ENCODE results near the gene SMIM44. TPM values are rescaled to one million over a fixed set of nuclear protein-coding genes. Genes with fewer than 3 reads are reported as not detected.

Gene SMIM44
- total RNA-seq, 1 experiment from 2014 or later = not detected

- H3K4me3 ChIP-seq (ENCODE audit: low read depth in 2 of 2, low read length in 2 of 2) = no peak overlapping the region
- no peaks in the 10 kb centered on the region for H3K4me1 ChIP-seq (ENCODE audit: control insufficient read depth, insufficient read depth, low read length)
- ChIA-PET POLR2A (no interaction called here), CTCF (no interaction called here)
- BruUV-seq (replicated peaks) = no TSS peak
- H3K27me3 ChIP-seq (ENCODE audit: control insufficient read depth, insufficient read depth, low read length) = no peaks in the 10 kb centered on the region
- in situ Hi-C loops (cut with HindIII; ENCODE audit: low pct_unique_long_range_greater_than_20kb, low sequenced_read_pairs) (no loop called here), intact Hi-C loops (cut with micrococcal nuclease; ENCODE audit: unreplicated experiment) (no loop called here)
- no peak for TF ChIP-seq REST (IDR thresholded peaks at IDR 0.05; ENCODE audit: insufficient read depth in 1 of 2, low read depth in 2 of 2, low read length in 1 of 2)
- no peak for TF ChIP-seq CTCF (IDR thresholded peaks at IDR 0.05)
- TF ChIP-seq POLR2AphosphoS5 (IDR thresholded peaks at IDR 0.05; ENCODE audit: low read depth, low read length) = no peak
- no peak for TF ChIP-seq SIN3A (IDR thresholded peaks at IDR 0.05; ENCODE audit: borderline replicate concordance, insufficient read depth, low read depth, low read length)
- TF ChIP-seq TCF7L2 (IDR thresholded peaks at IDR 0.05; ENCODE audit: low read depth, low read length) = no peak
- H3K36me3 ChIP-seq (ENCODE audit: control insufficient read depth, insufficient read depth, low read length) = no peaks in the 10 kb centered on the region
- no peak overlapping the region for H3K27ac ChIP-seq (ENCODE audit: low read length)
- ATAC-seq = no peak
- no peaks in the 10 kb centered on the region for H3K9me3 ChIP-seq (ENCODE audit: control insufficient read depth, insufficient read depth, low read depth, low read length)
- no peak for DNase-seq (ENCODE audit: low read depth, low spot score)
These were observed 9.7 kb upstream of the SMIM44 start for GRCh38 chr19:3492919-3493318.

GRCh38 chr19:3492131-3492839 lies 9.0 kb upstream of the SMIM44 start:
- in situ Hi-C loops (cut with HindIII; ENCODE audit: low pct_unique_long_range_greater_than_20kb, low sequenced_read_pairs) = no loop called here
- H3K4me3 ChIP-seq (ENCODE audit: low read depth in 2 of 2, low read length in 2 of 2) = no peak overlapping the region
- H3K36me3 ChIP-seq (ENCODE audit: control insufficient read depth, insufficient read depth, low read length) = no peaks in the 10 kb centered on the region
- no peaks in the 10 kb centered on the region for H3K27me3 ChIP-seq (ENCODE audit: control insufficient read depth, insufficient read depth, low read length)
- no TSS peak for BruUV-seq (replicated peaks)
- ChIA-PET CTCF (no interaction called here), POLR2A (no interaction called here)
- ATAC-seq (no peak), DNase-seq (ENCODE audit: low read depth, low spot score) (no peak)
- TF ChIP-seq POLR2AphosphoS5 (IDR thresholded peaks at IDR 0.05; ENCODE audit: low read depth, low read length) (no peak), SIN3A (IDR thresholded peaks at IDR 0.05; ENCODE audit: borderline replicate concordance, insufficient read depth, low read depth, low read length) (no peak), CTCF (IDR thresholded peaks at IDR 0.05) (no peak), REST (IDR thresholded peaks at IDR 0.05; ENCODE audit: insufficient read depth in 1 of 2, low read depth in 2 of 2, low read length in 1 of 2) (no peak), TCF7L2 (IDR thresholded peaks at IDR 0.05; ENCODE audit: low read depth, low read length) (no peak)
- H3K4me1 ChIP-seq (ENCODE audit: control insufficient read depth, insufficient read depth, low read length) = no peaks in the 10 kb centered on the region
- no peaks in the 10 kb centered on the region for H3K9me3 ChIP-seq (ENCODE audit: control insufficient read depth, insufficient read depth, low read depth, low read length)
- H3K27ac ChIP-seq (ENCODE audit: low read length) = no peak overlapping the region
- intact Hi-C loops (cut with micrococcal nuclease; ENCODE audit: unreplicated experiment) = no loop called here

All from Panc1 (cell line).